ENCODE measurements around the gene SEPTIN7.

The SEPTIN7 gene

DNA sequence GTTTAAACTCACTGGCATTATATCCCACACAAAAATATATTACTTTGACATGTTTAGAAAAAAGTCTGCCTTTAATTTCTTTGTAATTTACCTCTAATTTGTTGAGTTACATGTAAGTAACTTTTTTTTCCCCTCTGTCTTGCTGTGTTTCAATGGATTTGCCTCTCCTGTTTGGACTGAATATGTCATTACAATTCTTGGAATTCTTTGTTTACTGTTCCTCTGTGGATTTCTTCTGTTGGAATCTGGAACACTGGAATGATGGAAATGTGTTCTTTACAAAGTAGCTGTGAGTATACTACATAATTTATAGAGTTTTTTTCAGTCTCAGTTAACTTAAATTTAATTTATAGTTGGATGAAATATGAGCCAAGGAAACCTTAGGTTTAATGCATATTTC, 30.4 kb downstream of the SEPTIN7 start:
- H3K9ac ChIP-seq (ENCODE audit: low read depth, low read length), result no peak overlapping the region
- no peak overlapping the region for H3K4me3 ChIP-seq (ENCODE audit: low read depth, low read length)
- H3K27me3 ChIP-seq (ENCODE audit: control insufficient read depth, insufficient read depth, low read length), result no peaks in the 10 kb centered on the region
- H3K9me3 ChIP-seq (ENCODE audit: control insufficient read depth, insufficient read depth, low read length), result no peaks in the 10 kb centered on the region
- peaks cover 14% of the 10 kb centered on the region; the same call in 1 of the 2 replicates for H3K4me1 ChIP-seq (ENCODE audit: control insufficient read depth, insufficient read depth, low read length)
- H3K27ac ChIP-seq (ENCODE audit: low read depth, low read length), result no peak overlapping the region
- peaks cover 27% of the 10 kb centered on the region for H3K36me3 ChIP-seq (ENCODE audit: control insufficient read depth, insufficient read depth, low read length)

- H3K9me3 ChIP-seq (ENCODE audit: control insufficient read depth, insufficient read depth, low read length), result no peaks in the 10 kb centered on the region
- no peak overlapping the region for H3K27ac ChIP-seq (ENCODE audit: low read depth, low read length)
- H3K4me1 ChIP-seq (ENCODE audit: control insufficient read depth, insufficient read depth, low read length), result 0 out of 2 replicates have a peak, but pooled peaks cover 6% of the 10 kb centered on the region
- H3K4me3 ChIP-seq (ENCODE audit: low read depth, low read length), result no peak overlapping the region
- H3K9ac ChIP-seq (ENCODE audit: low read depth, low read length), result no peak overlapping the region
- no peaks in the 10 kb centered on the region for H3K27me3 ChIP-seq (ENCODE audit: control insufficient read depth, insufficient read depth, low read length)
- H3K36me3 ChIP-seq (ENCODE audit: control insufficient read depth, insufficient read depth, low read length), result peaks cover 10% of the 10 kb centered on the region; the same call in 1 of the 2 replicates
Observed at GRCh38 chr7:35839860-35840854, 39.3 kb downstream of the SEPTIN7 start.

DNA sequence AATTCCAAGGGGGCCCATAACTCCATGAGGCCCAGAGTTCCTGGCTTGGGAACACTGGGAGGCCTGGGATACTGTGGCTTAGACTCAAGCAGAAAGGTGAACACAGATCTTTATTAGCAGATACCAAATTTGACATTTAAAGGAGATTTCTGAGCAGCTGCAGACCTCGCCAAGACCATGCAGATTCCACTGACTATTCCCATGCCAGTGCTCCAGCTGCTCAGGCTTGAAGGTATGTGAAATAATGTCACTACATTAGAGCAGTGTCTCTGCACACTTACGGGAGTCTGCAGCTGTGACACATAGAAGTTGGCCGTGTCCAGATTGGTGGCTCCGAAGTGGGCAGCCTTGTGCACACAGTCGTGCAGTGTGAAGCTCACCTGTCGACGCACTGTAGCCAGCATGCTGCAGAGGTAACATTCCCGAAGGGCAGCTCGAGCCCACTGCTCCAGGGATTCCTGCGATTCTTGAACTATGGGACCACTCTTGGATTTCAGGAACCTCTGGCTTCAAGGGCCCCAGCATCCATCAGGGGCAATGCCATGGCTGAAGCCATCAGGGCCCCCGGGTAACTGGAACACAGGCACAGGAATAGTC, 46.1 kb downstream of the SEPTIN7 start:
- Histone ChIP-seq H3K27ac (ENCODE audit: low read depth, low read length) (no peak overlapping the region), H3K36me3 (ENCODE audit: control insufficient read depth, insufficient read depth, low read length) (peaks cover 14% of the 10 kb centered on the region), H3K9ac (ENCODE audit: low read depth, low read length) (no peak overlapping the region), H3K4me3 (ENCODE audit: low read depth, low read length) (no peak overlapping the region), H3K9me3 (ENCODE audit: control insufficient read depth, insufficient read depth, low read length) (no peaks in the 10 kb centered on the region), H3K27me3 (ENCODE audit: control insufficient read depth, insufficient read depth, low read length) (no peaks in the 10 kb centered on the region), H3K4me1 (ENCODE audit: control insufficient read depth, insufficient read depth, low read length) (peaks cover 3% of the 10 kb centered on the region; the same call in 1 of the 2 replicates)

DNA sequence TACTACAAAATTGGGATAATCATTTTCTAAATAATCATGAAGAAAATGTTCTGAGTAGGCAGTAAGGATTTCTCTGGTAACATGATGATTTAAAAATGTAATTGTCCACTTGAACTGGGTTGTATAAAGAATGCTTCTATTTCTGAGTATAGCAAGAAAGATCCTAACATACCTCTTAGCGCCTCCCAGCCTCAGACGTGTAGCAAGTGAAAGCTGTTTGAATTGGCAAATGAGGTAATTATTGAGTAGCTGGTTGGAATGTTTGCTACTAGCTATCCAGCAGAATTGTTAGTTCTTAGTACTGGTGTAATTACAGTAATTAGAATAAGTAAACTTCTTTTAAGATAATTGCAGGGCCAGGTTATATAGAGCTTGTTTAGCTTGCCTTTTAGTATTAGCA, 47.9 kb downstream of the SEPTIN7 start:
- H3K36me3 ChIP-seq (ENCODE audit: control insufficient read depth, insufficient read depth, low read length), result peaks cover 17% of the 10 kb centered on the region

GRCh38 chr7:35849158-35849831, 48.4 kb downstream of the SEPTIN7 start:
- Histone ChIP-seq H3K9ac (ENCODE audit: low read depth, low read length) (no peak overlapping the region), H3K4me1 (ENCODE audit: control insufficient read depth, insufficient read depth, low read length) (peaks cover 3% of the 10 kb centered on the region; the same call in 1 of the 2 replicates), H3K36me3 (ENCODE audit: control insufficient read depth, insufficient read depth, low read length) (peaks cover 15% of the 10 kb centered on the region), H3K27me3 (ENCODE audit: control insufficient read depth, insufficient read depth, low read length) (no peaks in the 10 kb centered on the region), H3K9me3 (ENCODE audit: control insufficient read depth, insufficient read depth, low read length) (no peaks in the 10 kb centered on the region), H3K4me3 (ENCODE audit: low read depth, low read length) (no peak overlapping the region), H3K27ac (ENCODE audit: low read depth, low read length) (no peak overlapping the region)

More for the DNA sequence above, 47.9 kb downstream of the SEPTIN7 start:
- Histone ChIP-seq H3K27ac (ENCODE audit: low read depth, low read length) (no peak overlapping the region), H3K4me1 (ENCODE audit: control insufficient read depth, insufficient read depth, low read length) (peaks cover 3% of the 10 kb centered on the region; the same call in 1 of the 2 replicates), H3K4me3 (ENCODE audit: low read depth, low read length) (no peak overlapping the region), H3K9me3 (ENCODE audit: control insufficient read depth, insufficient read depth, low read length) (no peaks in the 10 kb centered on the region), H3K9ac (ENCODE audit: low read depth, low read length) (no peak overlapping the region), H3K27me3 (ENCODE audit: control insufficient read depth, insufficient read depth, low read length) (no peaks in the 10 kb centered on the region)

DNA sequence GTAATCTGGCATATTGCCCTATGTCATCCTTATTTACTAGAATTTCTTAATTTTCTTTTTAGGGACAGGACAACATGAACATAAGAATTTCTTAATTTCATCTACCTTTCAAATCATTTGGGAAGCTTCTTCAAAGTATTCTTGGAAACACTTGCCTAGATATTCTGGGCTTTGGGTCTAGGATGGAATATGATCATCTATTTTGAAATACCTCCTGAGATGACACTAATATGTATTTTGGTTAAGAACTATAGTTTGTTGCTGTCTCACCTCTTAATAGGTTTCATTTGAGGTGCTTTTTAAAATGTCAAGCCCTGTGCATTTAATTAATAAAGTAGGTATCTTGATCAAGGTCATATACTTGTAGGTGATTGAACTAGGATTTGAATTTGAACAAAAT, 49.1 kb downstream of the SEPTIN7 start:
- H3K27me3 ChIP-seq (ENCODE audit: control insufficient read depth, insufficient read depth, low read length), result no peaks in the 10 kb centered on the region
- H3K4me3 ChIP-seq (ENCODE audit: low read depth, low read length), result no peak overlapping the region
- peaks cover 15% of the 10 kb centered on the region for H3K36me3 ChIP-seq (ENCODE audit: control insufficient read depth, insufficient read depth, low read length)
- peaks cover 3% of the 10 kb centered on the region; the same call in 1 of the 2 replicates for H3K4me1 ChIP-seq (ENCODE audit: control insufficient read depth, insufficient read depth, low read length)
- no peak overlapping the region for H3K27ac ChIP-seq (ENCODE audit: low read depth, low read length)
- H3K9ac ChIP-seq (ENCODE audit: low read depth, low read length), result no peak overlapping the region
- no peaks in the 10 kb centered on the region for H3K9me3 ChIP-seq (ENCODE audit: control insufficient read depth, insufficient read depth, low read length)
